HL-60/S4 treated with phorbol 12-myristate 13-acetate at 8.2 ng/mL for 4 days and 3 days (cell line): ENCODE measurements around the gene BEND7.

Experiments used
- in situ Hi-C: fragments of 300-500 bp; cut with MboI; formaldehyde crosslinking; loops from 2 replicates; pipeline ENCODE4 v1.15.0; 2022; ENCODE audit warnings: low sequenced_read_pairs

Gene BEND7

GRCh38 chr10:13525663-13526062, 3.2 kb downstream of the BEND7 start:
- in situ Hi-C loops, result no loop called here

- in situ Hi-C loops, result no loop called here
Observed at GRCh38 chr10:13521026-13521425, 7.8 kb downstream of the BEND7 start.

- in situ Hi-C loops, result no loop called here
Observed at GRCh38 chr10:13520194-13520593, 8.6 kb downstream of the BEND7 start.

- in situ Hi-C loops, result no loop called here
Observed at GRCh38 chr10:13518076-13518692, 10.6 kb downstream of the BEND7 start.

GRCh38 chr10:13517675-13518074, 11.1 kb downstream of the BEND7 start:
- in situ Hi-C loops, result no loop called here

GRCh38 chr10:13516176-13516575, 12.6 kb downstream of the BEND7 start:
- in situ Hi-C loops, result no loop called here

- in situ Hi-C loops, result no loop called here
Observed at GRCh38 chr10:13515467-13515866, 13.3 kb downstream of the BEND7 start.

- in situ Hi-C loops, result no loop called here
Observed at GRCh38 chr10:13514296-13514695, 14.5 kb downstream of the BEND7 start.

GRCh38 chr10:13512564-13512963, 16.2 kb downstream of the BEND7 start:
- in situ Hi-C loops, result no loop called here

- in situ Hi-C loops, result no loop called here
Observed at GRCh38 chr10:13511409-13511808, 17.4 kb downstream of the BEND7 start.

- in situ Hi-C loops, result no loop called here
Observed at GRCh38 chr10:13505052-13505680, 23.6 kb downstream of the BEND7 start.

- in situ Hi-C loops, result no loop called here
Observed at GRCh38 chr10:13503745-13504463, 24.9 kb downstream of the BEND7 start.

GRCh38 chr10:13502380-13502779, 26.4 kb downstream of the BEND7 start:
- in situ Hi-C loops, result no loop called here

GRCh38 chr10:13500201-13500600, 28.6 kb downstream of the BEND7 start:
- in situ Hi-C loops, result no loop called here

GRCh38 chr10:13499150-13499549, 29.7 kb downstream of the BEND7 start:
- in situ Hi-C loops, result no loop called here

GRCh38 chr10:13496931-13497330, 31.9 kb downstream of the BEND7 start:
- in situ Hi-C loops, result no loop called here

- in situ Hi-C loops, result no loop called here
Observed at GRCh38 chr10:13496164-13496563, 32.6 kb downstream of the BEND7 start.

GRCh38 chr10:13492493-13493180, 36.2 kb downstream of the BEND7 start:
- in situ Hi-C loops, result no loop called here

GRCh38 chr10:13491747-13492360, 37.0 kb downstream of the BEND7 start:
- in situ Hi-C loops, result no loop called here

GRCh38 chr10:13490503-13490902, 38.3 kb downstream of the BEND7 start:
- in situ Hi-C loops, result no loop called here

- in situ Hi-C loops, result no loop called here
Observed at GRCh38 chr10:13489035-13489599, 39.7 kb downstream of the BEND7 start.
